Activated CD4-positive, alpha-beta T cell treated with anti-CD3 and anti-CD28 coated beads, Interleukin-10, Interleukin-2, amounts not matched to agents 100 ng/mL and 50 ng/mL, durations not matched to agents 16 hours and 8 hours (primary cell): ENCODE measurements around the gene TTLL12.
A peak's percentile ranks its signal among the peaks of the same experiment; 100 is the strongest.

Experiments used
- DNase-seq: peaks from one replicate; pipeline ENCODE4 v3.0.0-alpha.2; 2020

TTLL12 gene

GRCh38 chr22:43171019-43171491 is 15.9 kb downstream of the TTLL12 start:
- no peak for DNase-seq

- DNase-seq, result no peak
Observed at GRCh38 chr22:43170131-43170480, 16.8 kb downstream of the TTLL12 start.

- no peak for DNase-seq
Observed at GRCh38 chr22:43169310-43170130, 17.4 kb downstream of the TTLL12 start.

GRCh38 chr22:43168471-43169309 is 18.2 kb downstream of the TTLL12 start:
- no peak for DNase-seq

- no peak for DNase-seq
Observed at GRCh38 chr22:43167001-43167589, 19.8 kb downstream of the TTLL12 start.

GRCh38 chr22:43166132-43166930 is 20.6 kb downstream of the TTLL12 start:
- no peak for DNase-seq

- no peak for DNase-seq
Observed at GRCh38 chr22:43164636-43165035, 22.3 kb downstream of the TTLL12 start.

GRCh38 chr22:43163241-43163795 is 23.6 kb downstream of the TTLL12 start:
- no peak for DNase-seq

- DNase-seq, result no peak
Observed at GRCh38 chr22:43162412-43163150, 24.4 kb downstream of the TTLL12 start.

- no peak for DNase-seq
Observed at GRCh38 chr22:43160497-43161126, 26.3 kb downstream of the TTLL12 start.

- no peak for DNase-seq
Observed at GRCh38 chr22:43159484-43160178, 27.3 kb downstream of the TTLL12 start.

- DNase-seq, result no peak
Observed at GRCh38 chr22:43158778-43159483, 28.0 kb downstream of the TTLL12 start.

- DNase-seq, result no peak
Observed at GRCh38 chr22:43157874-43158546, 28.9 kb downstream of the TTLL12 start.

GRCh38 chr22:43156413-43156812 is 30.5 kb downstream of the TTLL12 start:
- no peak for DNase-seq

GRCh38 chr22:43155789-43156188 is 31.1 kb downstream of the TTLL12 start:
- no peak for DNase-seq

GRCh38 chr22:43154887-43155536 is 31.9 kb downstream of the TTLL12 start:
- DNase-seq, result no peak

GRCh38 chr22:43153899-43154298 is 33.0 kb downstream of the TTLL12 start:
- no peak for DNase-seq

- DNase-seq, result peak; percentile 73
Observed at GRCh38 chr22:43152357-43153071, 34.4 kb downstream of the TTLL12 start.
